T-helper 1 cell treated with Interleukin-12 subunit alpha and Interleukin-12 subunit beta and Interleukin-4 antibody, amounts not matched to agents 30 μg/mL and 1 μg/mL, for 36 hours (primary cell): Measurements from ENCODE around the gene RNF152.

Experiments used
- H3K27ac Mint-ChIP-seq: one replicate; pipeline ENCODE4 v1.8.0; 2021; ENCODE audit warnings: mild to moderate bottlenecking, mixed read lengths
- H3K27me3 Mint-ChIP-seq: one replicate; pipeline ENCODE4 v1.8.0; 2021; ENCODE audit warnings: low read depth, mixed read lengths
- H3K36me3 Mint-ChIP-seq: one replicate; pipeline ENCODE4 v1.8.0; 2021; ENCODE audit warnings: low read depth, mixed read lengths
- H3K4me1 Mint-ChIP-seq: one replicate; pipeline ENCODE4 v1.8.0; 2021; ENCODE audit warnings: low read depth, mixed read lengths
- H3K4me3 Mint-ChIP-seq: one replicate; pipeline ENCODE4 v1.8.0; 2021; ENCODE audit warnings: mild to moderate bottlenecking, moderate library complexity, mixed read lengths
- H3K9me3 Mint-ChIP-seq: one replicate; pipeline ENCODE4 v1.8.0; 2021; ENCODE audit warnings: mixed read lengths

Gene RNF152

GRCh38 chr18:61883547-61883946 is 9.3 kb downstream of the RNF152 start:
- Mint-ChIP-seq H3K27ac (no peak overlapping the region), H3K4me3 (no peak overlapping the region), H3K36me3 (no peaks in the 10 kb centered on the region), H3K9me3 (no peaks in the 10 kb centered on the region), H3K27me3 (peaks cover 4% of the 10 kb centered on the region), H3K4me1 (peaks cover 2% of the 10 kb centered on the region)

- Mint-ChIP-seq H3K4me3 (no peak overlapping the region), H3K4me1 (no peaks in the 10 kb centered on the region), H3K27me3 (peaks cover 4% of the 10 kb centered on the region), H3K36me3 (no peaks in the 10 kb centered on the region), H3K27ac (no peak overlapping the region), H3K9me3 (no peaks in the 10 kb centered on the region)
Observed at GRCh38 chr18:61882296-61883004, 10.4 kb downstream of the RNF152 start.

- peaks cover 14% of the 10 kb centered on the region for H3K27me3 Mint-ChIP-seq
- H3K4me1 Mint-ChIP-seq = no peaks in the 10 kb centered on the region
- no peaks in the 10 kb centered on the region for H3K36me3 Mint-ChIP-seq
- no peaks in the 10 kb centered on the region for H3K9me3 Mint-ChIP-seq
- no peak overlapping the region for H3K27ac Mint-ChIP-seq
- no peak overlapping the region for H3K4me3 Mint-ChIP-seq
Observed at GRCh38 chr18:61876899-61877298, 15.9 kb downstream of the RNF152 start.

GRCh38 chr18:61870151-61870550 is 22.7 kb downstream of the RNF152 start:
- Mint-ChIP-seq H3K36me3 (no peaks in the 10 kb centered on the region), H3K27me3 (no peaks in the 10 kb centered on the region), H3K4me3 (no peak overlapping the region), H3K4me1 (no peaks in the 10 kb centered on the region), H3K27ac (no peak overlapping the region), H3K9me3 (no peaks in the 10 kb centered on the region)

GRCh38 chr18:61869636-61870035 is 23.2 kb downstream of the RNF152 start:
- no peaks in the 10 kb centered on the region for H3K27me3 Mint-ChIP-seq
- no peaks in the 10 kb centered on the region for H3K9me3 Mint-ChIP-seq

GRCh38 chr18:61865466-61866175 is 27.2 kb downstream of the RNF152 start:
- Mint-ChIP-seq H3K9me3 (no peaks in the 10 kb centered on the region), H3K4me1 (no peaks in the 10 kb centered on the region), H3K27ac (no peak overlapping the region), H3K27me3 (no peaks in the 10 kb centered on the region), H3K36me3 (no peaks in the 10 kb centered on the region), H3K4me3 (no peak overlapping the region)

More at GRCh38 chr18:61869636-61870035, 23.2 kb downstream of the RNF152 start:
- H3K36me3 Mint-ChIP-seq = no peaks in the 10 kb centered on the region
- no peak overlapping the region for H3K27ac Mint-ChIP-seq
- no peaks in the 10 kb centered on the region for H3K4me1 Mint-ChIP-seq
- H3K4me3 Mint-ChIP-seq = no peak overlapping the region

GRCh38 chr18:61861372-61861771 is 31.4 kb downstream of the RNF152 start:
- Mint-ChIP-seq H3K4me1 (no peaks in the 10 kb centered on the region), H3K9me3 (no peaks in the 10 kb centered on the region), H3K27ac (no peak overlapping the region), H3K27me3 (peaks cover 4% of the 10 kb centered on the region), H3K4me3 (no peak overlapping the region), H3K36me3 (no peaks in the 10 kb centered on the region)

GRCh38 chr18:61860302-61860701 is 32.5 kb downstream of the RNF152 start:
- no peaks in the 10 kb centered on the region for H3K4me1 Mint-ChIP-seq
- H3K27me3 Mint-ChIP-seq = peaks cover 4% of the 10 kb centered on the region
- H3K9me3 Mint-ChIP-seq = no peaks in the 10 kb centered on the region
- H3K36me3 Mint-ChIP-seq = no peaks in the 10 kb centered on the region
- no peak overlapping the region for H3K4me3 Mint-ChIP-seq
- no peak overlapping the region for H3K27ac Mint-ChIP-seq

- Mint-ChIP-seq H3K27me3 (peaks cover 4% of the 10 kb centered on the region), H3K9me3 (no peaks in the 10 kb centered on the region), H3K4me1 (no peaks in the 10 kb centered on the region), H3K4me3 (no peak overlapping the region), H3K36me3 (no peaks in the 10 kb centered on the region), H3K27ac (no peak overlapping the region)
Observed at GRCh38 chr18:61859113-61859512, 33.7 kb downstream of the RNF152 start.

GRCh38 chr18:61856678-61857077 is 36.1 kb downstream of the RNF152 start:
- H3K4me3 Mint-ChIP-seq = no peak overlapping the region

GRCh38 chr18:61855449-61856378 is 37.1 kb downstream of the RNF152 start:
- no peak overlapping the region for H3K27ac Mint-ChIP-seq
- H3K9me3 Mint-ChIP-seq = no peaks in the 10 kb centered on the region
- no peaks in the 10 kb centered on the region for H3K4me1 Mint-ChIP-seq
- H3K27me3 Mint-ChIP-seq = peaks cover 4% of the 10 kb centered on the region
- no peaks in the 10 kb centered on the region for H3K36me3 Mint-ChIP-seq
- no peak overlapping the region for H3K4me3 Mint-ChIP-seq

More at GRCh38 chr18:61856678-61857077, 36.1 kb downstream of the RNF152 start:
- no peaks in the 10 kb centered on the region for H3K36me3 Mint-ChIP-seq
- H3K9me3 Mint-ChIP-seq = no peaks in the 10 kb centered on the region
- H3K27ac Mint-ChIP-seq = no peak overlapping the region
- no peaks in the 10 kb centered on the region for H3K4me1 Mint-ChIP-seq
- H3K27me3 Mint-ChIP-seq = peaks cover 4% of the 10 kb centered on the region

- peaks cover 9% of the 10 kb centered on the region for H3K27me3 Mint-ChIP-seq
- no peaks in the 10 kb centered on the region for H3K36me3 Mint-ChIP-seq
- no peaks in the 10 kb centered on the region for H3K4me1 Mint-ChIP-seq
- no peak overlapping the region for H3K27ac Mint-ChIP-seq
- no peak overlapping the region for H3K4me3 Mint-ChIP-seq
- H3K9me3 Mint-ChIP-seq = no peaks in the 10 kb centered on the region
Observed at GRCh38 chr18:61854578-61855448, 38.0 kb downstream of the RNF152 start.

GRCh38 chr18:61853855-61854254 is 39.0 kb downstream of the RNF152 start:
- Mint-ChIP-seq H3K9me3 (no peaks in the 10 kb centered on the region), H3K4me1 (no peaks in the 10 kb centered on the region), H3K27ac (no peak overlapping the region), H3K36me3 (no peaks in the 10 kb centered on the region), H3K4me3 (no peak overlapping the region), H3K27me3 (peaks cover 9% of the 10 kb centered on the region)

- Mint-ChIP-seq H3K27me3 (peaks cover 18% of the 10 kb centered on the region), H3K27ac (no peak overlapping the region), H3K4me1 (peaks cover 3% of the 10 kb centered on the region), H3K9me3 (no peaks in the 10 kb centered on the region), H3K36me3 (no peaks in the 10 kb centered on the region), H3K4me3 (no peak overlapping the region)
Observed at GRCh38 chr18:61852496-61852895, 40.3 kb downstream of the RNF152 start.
